ENCODE measurements around the gene PTPRK.
A peak's percentile ranks its signal among the peaks of the same experiment; 100 is the strongest.

Gene PTPRK

GRCh38 chr6:127963495-127963894 lies 556.9 kb downstream of the PTPRK start:
- TF ChIP-seq, protein P1, sequence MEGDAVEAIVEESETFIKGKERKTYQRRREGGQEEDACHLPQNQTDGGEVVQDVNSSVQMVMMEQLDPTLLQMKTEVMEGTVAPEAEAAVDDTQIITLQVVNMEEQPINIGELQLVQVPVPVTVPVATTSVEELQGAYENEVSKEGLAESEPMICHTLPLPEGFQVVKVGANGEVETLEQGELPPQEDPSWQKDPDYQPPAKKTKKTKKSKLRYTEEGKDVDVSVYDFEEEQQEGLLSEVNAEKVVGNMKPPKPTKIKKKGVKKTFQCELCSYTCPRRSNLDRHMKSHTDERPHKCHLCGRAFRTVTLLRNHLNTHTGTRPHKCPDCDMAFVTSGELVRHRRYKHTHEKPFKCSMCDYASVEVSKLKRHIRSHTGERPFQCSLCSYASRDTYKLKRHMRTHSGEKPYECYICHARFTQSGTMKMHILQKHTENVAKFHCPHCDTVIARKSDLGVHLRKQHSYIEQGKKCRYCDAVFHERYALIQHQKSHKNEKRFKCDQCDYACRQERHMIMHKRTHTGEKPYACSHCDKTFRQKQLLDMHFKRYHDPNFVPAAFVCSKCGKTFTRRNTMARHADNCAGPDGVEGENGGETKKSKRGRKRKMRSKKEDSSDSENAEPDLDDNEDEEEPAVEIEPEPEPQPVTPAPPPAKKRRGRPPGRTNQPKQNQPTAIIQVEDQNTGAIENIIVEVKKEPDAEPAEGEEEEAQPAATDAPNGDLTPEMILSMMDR (IDR thresholded peaks at IDR 0.05; ENCODE audit: insufficient read depth, missing control alignments), result no peak
- DNase-seq (ENCODE audit: insufficient read length, low spot score) (no peak), FAIRE-seq (no peak)

DNA sequence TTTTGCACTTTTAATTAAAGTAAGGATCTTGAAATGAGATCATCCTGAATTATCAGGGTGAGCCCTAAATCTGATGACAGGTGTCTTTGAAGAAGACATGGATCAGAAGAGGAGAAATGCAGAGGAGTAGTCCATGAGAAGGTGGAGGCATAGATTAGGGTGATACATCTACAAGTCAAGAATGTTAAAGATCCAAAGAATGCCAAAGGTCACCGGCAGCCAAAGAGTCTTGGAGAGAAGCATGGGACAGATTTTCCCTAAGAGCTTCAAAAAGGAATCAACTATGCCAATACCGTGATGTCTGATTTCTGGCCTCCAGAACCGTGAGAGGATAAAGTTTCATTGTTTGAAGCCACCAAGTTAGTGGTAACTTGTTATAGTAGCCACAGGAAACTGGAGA lies 560.5 kb downstream of the PTPRK start:
- FAIRE-seq (no peak), DNase-seq (ENCODE audit: insufficient read length, low spot score) (no peak)

DNA sequence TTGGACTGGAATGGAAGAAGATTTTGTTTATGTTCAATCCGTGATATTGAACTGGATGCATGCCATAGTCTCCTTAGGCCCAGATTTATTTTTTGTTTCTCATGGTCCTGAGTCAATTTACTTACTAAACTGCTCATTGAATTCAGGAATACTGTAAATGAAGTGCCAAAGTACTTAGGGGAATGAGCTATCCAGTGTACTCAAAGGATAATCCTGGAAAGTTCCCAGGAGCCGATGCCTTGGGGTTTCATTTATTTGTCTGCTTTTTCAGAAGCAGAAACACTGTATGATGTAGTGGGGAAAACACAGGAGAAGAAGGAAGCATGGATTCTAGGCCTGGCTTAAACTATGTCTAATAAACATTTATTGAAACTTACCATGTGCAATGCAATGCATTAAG lies 563.4 kb downstream of the PTPRK start:
- DNase-seq (ENCODE audit: insufficient read length, low spot score) (no peak), FAIRE-seq (no peak)
- TF ChIP-seq, protein P1 (IDR thresholded peaks at IDR 0.05; ENCODE audit: insufficient read depth, missing control alignments), result no peak

More for the DNA sequence above, 560.5 kb downstream of the PTPRK start:
- TF ChIP-seq, protein P1 (IDR thresholded peaks at IDR 0.05; ENCODE audit: insufficient read depth, missing control alignments), result no peak

GRCh38 chr6:127956260-127956888 lies 564.0 kb downstream of the PTPRK start:
- DNase-seq (ENCODE audit: insufficient read length, low spot score), result no peak
- FAIRE-seq, result no peak
- TF ChIP-seq, protein P1 (IDR thresholded peaks at IDR 0.05; ENCODE audit: insufficient read depth, missing control alignments), result no peak

DNA sequence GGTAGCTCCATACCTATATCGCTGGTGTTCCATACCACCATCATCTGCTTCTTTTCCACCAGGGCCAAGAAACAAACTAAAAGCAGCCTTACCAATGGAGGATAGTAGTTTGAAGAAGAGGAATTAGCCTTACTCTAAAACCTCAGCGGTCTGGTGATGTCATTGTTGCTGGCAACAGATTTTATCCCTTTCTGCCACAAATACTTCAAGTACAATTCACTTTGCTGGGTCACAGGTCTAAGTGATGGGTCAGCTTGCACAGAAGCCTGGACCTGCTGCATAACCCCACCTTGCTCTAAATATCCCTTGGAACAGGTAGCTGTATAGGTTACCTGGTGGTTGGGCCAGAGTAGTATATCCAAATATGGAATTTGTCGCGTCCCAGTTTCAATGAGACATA lies 566.3 kb downstream of the PTPRK start:
- TF ChIP-seq, protein P1 (IDR thresholded peaks at IDR 0.05; ENCODE audit: insufficient read depth, missing control alignments), result no peak
- FAIRE-seq (no peak), DNase-seq (ENCODE audit: insufficient read length, low spot score) (no peak)

GRCh38 chr6:127952831-127953230 lies 567.6 kb downstream of the PTPRK start:
- DNase-seq (ENCODE audit: insufficient read length, low spot score) (peak; percentile 34), FAIRE-seq (peak; percentile 92)
- TF ChIP-seq, protein P1 (IDR thresholded peaks at IDR 0.05; ENCODE audit: insufficient read depth, missing control alignments), result no peak

GRCh38 chr6:127952176-127952575 lies 568.2 kb downstream of the PTPRK start:
- TF ChIP-seq, protein P1 (IDR thresholded peaks at IDR 0.05; ENCODE audit: insufficient read depth, missing control alignments), result no peak
- DNase-seq (ENCODE audit: insufficient read length, low spot score), result no peak
- no peak for FAIRE-seq
